ENCODE measurements around the gene PUSL1. TPM values are rescaled to one million over a fixed set of nuclear protein-coding genes. Genes with fewer than 3 reads are reported as not detected.

The PUSL1 gene
- total RNA-seq, 2 experiments from 2014 or later, result 31.3 to 57.1 TPM

GRCh38 chr1:1342061-1342562 is 33.7 kb downstream of the PUSL1 start:
- no peaks in the 10 kb centered on the region for H3K79me2 ChIP-seq (ENCODE audit: insufficient read depth, low read depth, low read length)
- peaks cover 10% of the 10 kb centered on the region for H3K36me3 ChIP-seq (ENCODE audit: insufficient read depth, low read length)
- H3K4me2 ChIP-seq (ENCODE audit: low read length), result no peak overlapping the region
- DNase-seq (ENCODE audit: low spot score), result no peak
- no peaks in the 10 kb centered on the region; the same call in 1 of the 2 replicates for H4K20me1 ChIP-seq (ENCODE audit: insufficient read depth, low read length)
- intact Hi-C loops (cut with micrococcal nuclease; ENCODE audit: unreplicated experiment), result no loop called here
- H3K9me2 ChIP-seq (ENCODE audit: insufficient read depth, low read length), result no peaks in the 10 kb centered on the region
- CTCF ChIA-PET (ENCODE audit: unreplicated experiment), result no interaction called here
- BruUV-seq (replicated peaks), result no TSS peak
- no peaks in the 10 kb centered on the region for H3K4me1 ChIP-seq (ENCODE audit: insufficient read depth, low read length, poor library complexity, severe bottlenecking)
- no peak overlapping the region for H3K27ac ChIP-seq (ENCODE audit: low read depth, low read length, poor library complexity, severe bottlenecking)
- H3K9me3 ChIP-seq (ENCODE audit: low read length), result no peaks in the 10 kb centered on the region
- TF ChIP-seq EZH2phosphoT487 (IDR thresholded peaks at IDR 0.05; ENCODE audit: borderline replicate concordance, low read depth, low read length), result no peak
- TF ChIP-seq, protein P1, sequence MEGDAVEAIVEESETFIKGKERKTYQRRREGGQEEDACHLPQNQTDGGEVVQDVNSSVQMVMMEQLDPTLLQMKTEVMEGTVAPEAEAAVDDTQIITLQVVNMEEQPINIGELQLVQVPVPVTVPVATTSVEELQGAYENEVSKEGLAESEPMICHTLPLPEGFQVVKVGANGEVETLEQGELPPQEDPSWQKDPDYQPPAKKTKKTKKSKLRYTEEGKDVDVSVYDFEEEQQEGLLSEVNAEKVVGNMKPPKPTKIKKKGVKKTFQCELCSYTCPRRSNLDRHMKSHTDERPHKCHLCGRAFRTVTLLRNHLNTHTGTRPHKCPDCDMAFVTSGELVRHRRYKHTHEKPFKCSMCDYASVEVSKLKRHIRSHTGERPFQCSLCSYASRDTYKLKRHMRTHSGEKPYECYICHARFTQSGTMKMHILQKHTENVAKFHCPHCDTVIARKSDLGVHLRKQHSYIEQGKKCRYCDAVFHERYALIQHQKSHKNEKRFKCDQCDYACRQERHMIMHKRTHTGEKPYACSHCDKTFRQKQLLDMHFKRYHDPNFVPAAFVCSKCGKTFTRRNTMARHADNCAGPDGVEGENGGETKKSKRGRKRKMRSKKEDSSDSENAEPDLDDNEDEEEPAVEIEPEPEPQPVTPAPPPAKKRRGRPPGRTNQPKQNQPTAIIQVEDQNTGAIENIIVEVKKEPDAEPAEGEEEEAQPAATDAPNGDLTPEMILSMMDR (conservative IDR thresholded peaks at IDR 0.05; ENCODE audit: low read length), result no peak
- no peak overlapping the region for H3K4me3 ChIP-seq (ENCODE audit: low read depth, low read length, poor library complexity, severe bottlenecking)
- POLR2A ChIA-PET, result no interaction called here
- no peak overlapping the region for H2AFZ ChIP-seq (ENCODE audit: low read length)

GRCh38 chr1:1342584-1343115 is 34.3 kb downstream of the PUSL1 start:
- Histone ChIP-seq H3K4me2 (ENCODE audit: low read length) (no peak overlapping the region), H3K9me3 (ENCODE audit: low read length) (no peaks in the 10 kb centered on the region), H3K4me3 (ENCODE audit: low read depth, low read length, poor library complexity, severe bottlenecking) (no peak overlapping the region), H3K4me1 (ENCODE audit: insufficient read depth, low read length, poor library complexity, severe bottlenecking) (peaks cover 1% of the 10 kb centered on the region), H3K27ac (ENCODE audit: low read depth, low read length, poor library complexity, severe bottlenecking) (no peak overlapping the region), H4K20me1 (ENCODE audit: insufficient read depth, low read length) (no peaks in the 10 kb centered on the region; the same call in 1 of the 2 replicates), H3K79me2 (ENCODE audit: insufficient read depth, low read depth, low read length) (no peaks in the 10 kb centered on the region), H3K9me2 (ENCODE audit: insufficient read depth, low read length) (no peaks in the 10 kb centered on the region), H2AFZ (ENCODE audit: low read length) (no peak overlapping the region), H3K36me3 (ENCODE audit: insufficient read depth, low read length) (peaks cover 10% of the 10 kb centered on the region)
- ChIA-PET CTCF (ENCODE audit: unreplicated experiment) (no interaction called here), POLR2A (no interaction called here)
- intact Hi-C loops (cut with micrococcal nuclease; ENCODE audit: unreplicated experiment), result no loop called here
- TF ChIP-seq, protein P1 (conservative IDR thresholded peaks at IDR 0.05; ENCODE audit: low read length), result no peak
- no peak for TF ChIP-seq EZH2phosphoT487 (IDR thresholded peaks at IDR 0.05; ENCODE audit: borderline replicate concordance, low read depth, low read length)
- BruUV-seq (replicated peaks), result no TSS peak
- DNase-seq (ENCODE audit: low spot score), result no peak

- TF ChIP-seq, protein P1 (conservative IDR thresholded peaks at IDR 0.05; ENCODE audit: low read length), result no peak
- no peak for TF ChIP-seq EZH2phosphoT487 (IDR thresholded peaks at IDR 0.05; ENCODE audit: borderline replicate concordance, low read depth, low read length)
- Histone ChIP-seq H4K20me1 (ENCODE audit: insufficient read depth, low read length) (no peaks in the 10 kb centered on the region; the same call in 1 of the 2 replicates), H3K36me3 (ENCODE audit: insufficient read depth, low read length) (peaks cover 10% of the 10 kb centered on the region), H3K27ac (ENCODE audit: low read depth, low read length, poor library complexity, severe bottlenecking) (no peak overlapping the region), H3K4me3 (ENCODE audit: low read depth, low read length, poor library complexity, severe bottlenecking) (no peak overlapping the region), H3K4me1 (ENCODE audit: insufficient read depth, low read length, poor library complexity, severe bottlenecking) (peaks cover 10% of the 10 kb centered on the region), H2AFZ (ENCODE audit: low read length) (no peak overlapping the region), H3K9me2 (ENCODE audit: insufficient read depth, low read length) (no peaks in the 10 kb centered on the region), H3K79me2 (ENCODE audit: insufficient read depth, low read depth, low read length) (no peaks in the 10 kb centered on the region), H3K9me3 (ENCODE audit: low read length) (no peaks in the 10 kb centered on the region), H3K4me2 (ENCODE audit: low read length) (no peak overlapping the region)
- no TSS peak for BruUV-seq (replicated peaks)
- no peak for DNase-seq (ENCODE audit: low spot score)
- ChIA-PET CTCF (ENCODE audit: unreplicated experiment) (no interaction called here), POLR2A (interaction anchor here (0.6 kb wide), 1 partner anchor 245 kb away, joined by 3 read pairs; no protein-coding TSS in a partner anchor)
- intact Hi-C loops (cut with micrococcal nuclease; ENCODE audit: unreplicated experiment), result no loop called here
Observed at GRCh38 chr1:1343811-1344421, 35.5 kb downstream of the PUSL1 start.
